Measurements from ENCODE around the gene ELP4. TPM values are rescaled to one million over a fixed set of nuclear protein-coding genes. Genes with fewer than 3 reads are reported as not detected.

The ELP4 gene
- polyA plus RNA-seq, 2 of the 4 experiments (the other 2 are of a cell fraction): 16.9 to 26.0 TPM

DNA sequence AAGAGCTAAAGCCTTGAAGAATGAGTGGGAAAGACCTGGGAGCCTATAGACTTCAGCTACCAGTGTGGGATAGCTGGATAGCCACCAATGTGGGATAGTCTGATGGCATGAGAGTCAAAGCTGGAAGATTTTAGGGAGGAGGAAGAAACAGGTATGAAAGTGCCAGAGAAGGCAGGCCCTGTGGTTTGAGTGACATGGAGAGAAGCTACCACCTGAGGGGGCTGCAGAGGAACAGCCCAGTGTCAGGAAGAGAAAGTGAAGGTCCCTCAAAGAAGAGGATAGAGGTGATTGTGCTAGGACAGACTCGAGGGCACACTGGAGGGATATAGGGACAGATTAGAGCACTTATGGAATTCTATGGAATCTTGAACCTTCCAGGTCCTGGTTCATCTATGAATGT, 324.7 kb downstream of the ELP4 start:
- DNase-seq (ENCODE audit: low read depth in 1 of 2, low spot score in 1 of 2) (no peak), FAIRE-seq (no peak), ATAC-seq (peak in 1 of 2 experiments; percentile 50; a peak in 2 of 6 replicates)
- Histone ChIP-seq H3K27ac (no peak overlapping the region), H3K4me2 (no peak overlapping the region), H3K4me3 (no peak overlapping the region), H3K4me1 (no peaks in the 10 kb centered on the region), H3K9me3 (no peaks in the 10 kb centered on the region)
- CTCF ChIA-PET: interaction anchor here (1.1 kb wide), 2 partner anchors 11 to 36 kb away, joined by 3 read pairs; no protein-coding TSS in a partner anchor
- no peak for TF ChIP-seq JUN (IDR thresholded peaks at IDR 0.05)
- no peak for TF ChIP-seq EHMT2 (IDR thresholded peaks at IDR 0.05; ENCODE audit: low read depth)
- no peak for TF ChIP-seq CBX8 (IDR thresholded peaks at IDR 0.05)
- TF ChIP-seq, protein P1, sequence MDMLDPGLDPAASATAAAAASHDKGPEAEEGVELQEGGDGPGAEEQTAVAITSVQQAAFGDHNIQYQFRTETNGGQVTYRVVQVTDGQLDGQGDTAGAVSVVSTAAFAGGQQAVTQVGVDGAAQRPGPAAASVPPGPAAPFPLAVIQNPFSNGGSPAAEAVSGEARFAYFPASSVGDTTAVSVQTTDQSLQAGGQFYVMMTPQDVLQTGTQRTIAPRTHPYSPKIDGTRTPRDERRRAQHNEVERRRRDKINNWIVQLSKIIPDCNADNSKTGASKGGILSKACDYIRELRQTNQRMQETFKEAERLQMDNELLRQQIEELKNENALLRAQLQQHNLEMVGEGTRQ (IDR thresholded peaks at IDR 0.05): no peak
- TF ChIP-seq RARB (CRISPR knock-in tag; IDR thresholded peaks at IDR 0.05): no peak
- TF ChIP-seq RNF2 (IDR thresholded peaks at IDR 0.05; ENCODE audit: borderline replicate concordance, low read depth): no peak
- TF ChIP-seq RCOR1 (IDR thresholded peaks at IDR 0.05; ENCODE audit: low read depth, low read length): no peak
- TF ChIP-seq, protein P2, sequence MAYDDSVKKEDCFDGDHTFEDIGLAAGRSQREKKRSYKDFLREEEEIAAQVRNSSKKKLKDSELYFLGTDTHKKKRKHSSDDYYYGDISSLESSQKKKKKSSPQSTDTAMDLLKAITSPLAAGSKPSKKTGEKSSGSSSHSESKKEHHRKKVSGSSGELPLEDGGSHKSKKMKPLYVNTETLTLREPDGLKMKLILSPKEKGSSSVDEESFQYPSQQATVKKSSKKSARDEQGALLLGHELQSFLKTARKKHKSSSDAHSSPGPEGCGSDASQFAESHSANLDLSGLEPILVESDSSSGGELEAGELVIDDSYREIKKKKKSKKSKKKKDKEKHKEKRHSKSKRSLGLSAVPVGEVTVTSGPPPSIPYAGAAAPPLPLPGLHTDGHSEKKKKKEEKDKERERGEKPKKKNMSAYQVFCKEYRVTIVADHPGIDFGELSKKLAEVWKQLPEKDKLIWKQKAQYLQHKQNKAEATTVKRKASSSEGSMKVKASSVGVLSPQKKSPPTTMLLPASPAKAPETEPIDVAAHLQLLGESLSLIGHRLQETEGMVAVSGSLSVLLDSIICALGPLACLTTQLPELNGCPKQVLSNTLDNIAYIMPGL (CRISPR knock-in tag; IDR thresholded peaks at IDR 0.05; ENCODE audit: borderline replicate concordance): no peak
- no peak for TF ChIP-seq SREBF2 (IDR thresholded peaks at IDR 0.05)
- TF ChIP-seq HOXB13 (CRISPR knock-in tag; IDR thresholded peaks at IDR 0.05; ENCODE audit: low read depth): no peak
- no peak for TF ChIP-seq CEBPB (IDR thresholded peaks at IDR 0.05)
- POLR2A ChIA-PET: no interaction called here
- 0% methylated on average over 1 of the region's 1 CpG for WGBS (ENCODE audit: missing lambda C conversion rate)

Other genes starting within 250 kb of the ELP4 start
- gene DCDC1, start 140.0 kb upstream of the ELP4 start, polyA plus RNA-seq (2011; rRNA removed): 9.5 and 10.0 TPM in 2 replicates
- 1.4 to 2.8 TPM (median 2.3 TPM) in 3 replicates for gene DCDC1, start 140.0 kb upstream of the ELP4 start, polyA plus RNA-seq (2017; fragmentation: RNase III; extraction: RNeasy Plus Mini Kit Qiagen cat#74134 plus additional on column Dnase treatment)
- 21.2 and 31.8 TPM in 2 replicates for gene DNAJC24, start 139.9 kb upstream of the ELP4 start, polyA plus RNA-seq (2011; rRNA removed)
- gene DNAJC24, start 139.9 kb upstream of the ELP4 start, polyA plus RNA-seq (2017; fragmentation: RNase III; extraction: RNeasy Plus Mini Kit Qiagen cat#74134 plus additional on column Dnase treatment): 17.2 to 18.4 TPM (median 17.9 TPM) in 3 replicates
- gene IMMP1L, start 145 bp upstream of the ELP4 start, polyA plus RNA-seq (2011; rRNA removed): 56.4 and 96.5 TPM in 2 replicates
- 97.4 to 135 TPM (median 115 TPM) in 3 replicates for gene IMMP1L, start 145 bp upstream of the ELP4 start, polyA plus RNA-seq (2017; fragmentation: RNase III; extraction: RNeasy Plus Mini Kit Qiagen cat#74134 plus additional on column Dnase treatment)

All from A549 (cell line).